ENCODE measurements around the gene METTL5.
"Not testable (repeated sequence)": the region's sequence is repeated elsewhere in the genome, so short reads cannot be mapped to it uniquely, and the experiment has no call there.

METTL5 gene

GRCh38 chr2:169824373-169825333 lies at the start of gene METTL5:
METTL5 (minus strand) TSS chr2:169824905; CDS start chr2:169824597, 308 bp downstream.
- peak; percentile 89 for DNase-seq

GRCh38 chr2:169871994-169872393 lies 47.3 kb upstream of the METTL5 start:
- no peak for DNase-seq

- DNase-seq, result not testable (repeated sequence)
Measured at GRCh38 chr2:169871369-169871768, 46.7 kb upstream of the METTL5 start.

GRCh38 chr2:169868951-169869350 lies 44.2 kb upstream of the METTL5 start:
- DNase-seq, result no peak

GRCh38 chr2:169867579-169867978 lies 42.9 kb upstream of the METTL5 start:
- DNase-seq, result no peak

GRCh38 chr2:169866230-169866629 lies 41.5 kb upstream of the METTL5 start:
- DNase-seq, result not testable (repeated sequence)

- no peak for DNase-seq
Measured at GRCh38 chr2:169865492-169865891, 40.8 kb upstream of the METTL5 start.

- no peak for DNase-seq
Measured at GRCh38 chr2:169862816-169863215, 38.1 kb upstream of the METTL5 start.

GRCh38 chr2:169860149-169860548 lies 35.4 kb upstream of the METTL5 start:
- no peak for DNase-seq

GRCh38 chr2:169859423-169859822 lies 34.7 kb upstream of the METTL5 start:
- DNase-seq, result no peak

GRCh38 chr2:169855281-169856258 lies 30.9 kb upstream of the METTL5 start:
- not testable (repeated sequence) for DNase-seq

- no peak for DNase-seq
Measured at GRCh38 chr2:169853041-169853668, 28.4 kb upstream of the METTL5 start.

GRCh38 chr2:169849710-169850109 lies 25.0 kb upstream of the METTL5 start:
- DNase-seq, result no peak

GRCh38 chr2:169848959-169849693 lies 24.4 kb upstream of the METTL5 start:
- not testable (repeated sequence) for DNase-seq

GRCh38 chr2:169845016-169845415 lies 20.3 kb upstream of the METTL5 start:
- DNase-seq, result no peak

GRCh38 chr2:169841625-169842024 lies 16.9 kb upstream of the METTL5 start:
- DNase-seq, result not testable (repeated sequence)

- no peak for DNase-seq
Measured at GRCh38 chr2:169840747-169841142, 16.0 kb upstream of the METTL5 start.

- DNase-seq, result no peak
Measured at GRCh38 chr2:169839954-169840746, 15.4 kb upstream of the METTL5 start.

GRCh38 chr2:169838743-169839489 lies 14.2 kb upstream of the METTL5 start:
- no peak for DNase-seq

- DNase-seq, result no peak
Measured at GRCh38 chr2:169834401-169834800, 9.7 kb upstream of the METTL5 start.
